Measurements from ENCODE around the gene CTNNA1. TPM values are rescaled to one million over a fixed set of nuclear protein-coding genes. Genes with fewer than 3 reads are reported as not detected.

Gene CTNNA1
- total RNA-seq, 6 experiments from 2014 or later: 101 to 192 (median 123) TPM

GRCh38 chr5:138950421-138951031 lies 197.3 kb downstream of the CTNNA1 start:
- H3K27me3 ChIP-seq: no peaks in the 10 kb centered on the region
- H3K36me3 ChIP-seq: peaks cover 0 to 15% (median 6%) of the 10 kb centered on the region in 4 donors
- TF ChIP-seq, protein P1, sequence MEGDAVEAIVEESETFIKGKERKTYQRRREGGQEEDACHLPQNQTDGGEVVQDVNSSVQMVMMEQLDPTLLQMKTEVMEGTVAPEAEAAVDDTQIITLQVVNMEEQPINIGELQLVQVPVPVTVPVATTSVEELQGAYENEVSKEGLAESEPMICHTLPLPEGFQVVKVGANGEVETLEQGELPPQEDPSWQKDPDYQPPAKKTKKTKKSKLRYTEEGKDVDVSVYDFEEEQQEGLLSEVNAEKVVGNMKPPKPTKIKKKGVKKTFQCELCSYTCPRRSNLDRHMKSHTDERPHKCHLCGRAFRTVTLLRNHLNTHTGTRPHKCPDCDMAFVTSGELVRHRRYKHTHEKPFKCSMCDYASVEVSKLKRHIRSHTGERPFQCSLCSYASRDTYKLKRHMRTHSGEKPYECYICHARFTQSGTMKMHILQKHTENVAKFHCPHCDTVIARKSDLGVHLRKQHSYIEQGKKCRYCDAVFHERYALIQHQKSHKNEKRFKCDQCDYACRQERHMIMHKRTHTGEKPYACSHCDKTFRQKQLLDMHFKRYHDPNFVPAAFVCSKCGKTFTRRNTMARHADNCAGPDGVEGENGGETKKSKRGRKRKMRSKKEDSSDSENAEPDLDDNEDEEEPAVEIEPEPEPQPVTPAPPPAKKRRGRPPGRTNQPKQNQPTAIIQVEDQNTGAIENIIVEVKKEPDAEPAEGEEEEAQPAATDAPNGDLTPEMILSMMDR (IDR thresholded peaks at IDR 0.05): no peak
- no peak for TF ChIP-seq POLR2A (IDR thresholded peaks at IDR 0.05)
- no peak overlapping the region for H3K27ac ChIP-seq
- intact Hi-C loops (cut with DNase I): no loop called here
- ATAC-seq (no peak), DNase-seq (no peak)
- H3K4me1 ChIP-seq: peaks cover 0 to 20% (median 7%) of the 10 kb centered on the region in 4 donors
- H3K9me3 ChIP-seq: no peaks in the 10 kb centered on the region
- 70% methylated on average over 2 of the region's 14 CpGs for WGBS (ENCODE audit: insufficient coverage, low coverage, low lambda C conversion rate, missing lambda C conversion rate)
- no peak overlapping the region for H3K4me3 ChIP-seq

DNA sequence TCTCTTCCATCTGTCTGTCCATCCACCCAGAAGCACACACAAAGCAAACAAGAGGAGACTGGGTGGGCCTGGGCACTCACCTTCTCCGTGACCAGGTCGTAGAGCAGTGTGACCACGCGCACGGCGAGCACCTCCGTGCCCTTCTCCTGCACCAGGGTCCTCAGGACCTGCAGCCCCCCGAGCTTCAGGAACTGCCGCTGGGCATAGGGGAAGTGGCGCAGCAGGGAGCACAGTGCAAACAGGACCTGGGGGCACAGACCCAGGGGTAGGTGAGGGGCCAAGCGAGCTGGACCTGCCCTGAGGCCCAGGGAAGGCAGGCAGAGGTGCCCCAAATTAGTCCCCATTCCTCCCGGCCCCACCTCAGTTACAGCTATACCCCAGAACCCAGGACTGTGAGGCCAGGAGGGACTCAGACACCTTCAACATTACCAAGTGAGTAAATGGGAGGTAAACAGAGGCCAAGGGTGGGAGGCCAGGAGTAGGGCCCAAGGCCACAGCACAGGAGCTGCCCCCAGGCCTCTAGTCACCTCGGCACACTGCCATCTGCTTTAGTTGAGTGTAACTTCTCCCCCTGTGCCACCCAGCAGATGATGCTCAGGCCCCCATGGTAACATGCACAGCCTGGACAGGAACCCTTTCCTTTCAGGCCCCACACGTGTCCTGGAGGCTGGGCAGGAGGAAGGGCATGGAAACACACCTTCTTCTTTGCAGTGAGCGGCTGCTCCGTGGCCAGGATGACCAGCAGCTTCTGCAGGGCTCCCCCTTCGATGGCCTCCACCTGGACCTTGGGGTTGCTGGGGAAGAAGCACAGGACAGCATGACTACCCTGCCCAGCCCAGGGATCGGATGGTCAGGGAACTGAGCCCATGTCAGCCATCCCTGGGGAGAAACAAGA lies 198.1 kb downstream of the CTNNA1 start:
- TF ChIP-seq POLR2A (IDR thresholded peaks at IDR 0.05): no peak
- TF ChIP-seq, protein P1 (IDR thresholded peaks at IDR 0.05): no peak
- Histone ChIP-seq H3K36me3 (peaks cover 0 to 14% (median 5%) of the 10 kb centered on the region in 4 donors), H3K27me3 (no peaks in the 10 kb centered on the region), H3K9me3 (no peaks in the 10 kb centered on the region), H3K27ac (no peak overlapping the region), H3K4me3 (no peak overlapping the region), H3K4me1 (peaks cover 0 to 26% (median 8%) of the 10 kb centered on the region in 4 donors)
- intact Hi-C loops (cut with DNase I): no loop called here
- DNase-seq: no peak
- 100% methylated on average over 2 of the region's 18 CpGs for WGBS (ENCODE audit: insufficient coverage, low coverage, low lambda C conversion rate, missing lambda C conversion rate)
- no peak for ATAC-seq

DNA sequence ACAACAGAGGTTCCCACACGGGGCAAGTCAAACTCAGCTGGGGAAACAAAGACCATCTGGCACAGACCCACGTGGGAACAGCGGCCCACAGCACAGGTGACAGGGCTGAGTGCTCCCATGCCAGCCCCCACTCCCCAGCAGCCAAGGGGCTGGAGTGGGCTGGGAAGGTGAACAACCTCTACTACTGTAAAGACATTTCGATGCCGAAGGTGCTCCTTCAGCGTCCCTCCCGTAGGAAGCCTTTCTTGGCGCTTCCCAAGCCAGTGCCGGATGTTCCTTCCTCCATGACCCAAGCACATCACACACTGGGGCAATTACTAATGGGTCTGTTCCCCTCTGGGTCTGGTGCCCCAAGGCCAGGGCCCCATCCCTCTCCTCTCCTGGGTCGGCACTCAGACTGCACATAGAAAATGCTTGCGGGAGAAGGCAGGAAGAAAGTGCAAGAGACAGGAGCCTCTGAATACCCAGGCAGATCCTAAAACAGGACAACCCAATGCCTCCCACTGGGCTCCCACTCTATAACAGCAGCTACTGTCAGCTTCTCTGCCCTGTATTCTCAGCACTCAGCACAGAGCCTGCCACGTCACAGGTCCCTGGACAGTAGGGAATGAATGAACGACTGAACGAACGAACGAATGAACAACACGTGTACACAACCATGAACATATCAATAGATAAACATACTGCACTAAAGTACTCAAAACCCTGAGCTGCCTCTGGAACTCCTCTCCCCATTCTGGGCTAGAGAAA lies 198.9 kb downstream of the CTNNA1 start:
- intact Hi-C loops (cut with DNase I): no loop called here
- Histone ChIP-seq H3K27ac (no peak overlapping the region), H3K4me3 (no peak overlapping the region), H3K27me3 (no peaks in the 10 kb centered on the region), H3K4me1 (peaks cover 0 to 26% (median 8%) of the 10 kb centered on the region in 4 donors), H3K36me3 (peaks cover 0 to 6% (median 2%) of the 10 kb centered on the region in 4 donors), H3K9me3 (no peaks in the 10 kb centered on the region)
- no peak for DNase-seq
- ATAC-seq: no peak
- 73% methylated on average over 6 of the region's 17 CpGs for WGBS (ENCODE audit: insufficient coverage, low coverage, low lambda C conversion rate, missing lambda C conversion rate)
- TF ChIP-seq, protein P1 (IDR thresholded peaks at IDR 0.05): no peak
- no peak for TF ChIP-seq POLR2A (IDR thresholded peaks at IDR 0.05)

DNA sequence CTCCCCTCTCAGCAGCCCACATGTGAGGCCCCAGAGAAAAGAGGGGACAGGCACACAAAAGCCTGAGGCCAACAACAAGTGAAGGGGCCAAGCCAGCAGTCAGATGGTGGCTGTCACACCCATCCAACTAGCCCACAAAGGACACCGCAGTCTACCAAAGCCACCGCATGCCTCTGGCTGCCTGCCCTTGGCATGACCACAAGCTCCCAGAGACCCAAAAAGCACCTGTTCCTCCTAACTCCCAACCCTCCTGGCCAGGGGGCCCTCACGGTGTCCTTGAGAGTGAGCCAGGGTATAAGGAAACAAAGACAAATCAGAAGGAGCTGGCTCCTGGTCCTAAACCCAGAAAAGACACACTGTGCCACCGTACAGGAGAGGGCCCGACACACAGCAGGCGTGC lies 199.7 kb downstream of the CTNNA1 start:
- intact Hi-C loops (cut with DNase I): no loop called here
- no peaks in the 10 kb centered on the region for H3K36me3 ChIP-seq
- no peaks in the 10 kb centered on the region for H3K9me3 ChIP-seq
- H3K27me3 ChIP-seq: no peaks in the 10 kb centered on the region
- DNase-seq (no peak), ATAC-seq (no peak)
- no peak overlapping the region for H3K27ac ChIP-seq
- peaks cover 0 to 26% (median 8%) of the 10 kb centered on the region in 4 donors for H3K4me1 ChIP-seq
- H3K4me3 ChIP-seq: no peak overlapping the region
- 16% methylated on average over 4 of the region's 6 CpGs for WGBS (ENCODE audit: insufficient coverage, low coverage, low lambda C conversion rate, missing lambda C conversion rate)
- no peak for TF ChIP-seq POLR2A (IDR thresholded peaks at IDR 0.05)
- TF ChIP-seq, protein P1 (IDR thresholded peaks at IDR 0.05): no peak

Measured in right lobe of liver (tissue), 6 donors.